Measurements from ENCODE around the gene EXOC3L2. TPM values are rescaled to one million over a fixed set of nuclear protein-coding genes. Genes with fewer than 3 reads are reported as not detected.

EXOC3L2 gene
- under 0.01 TPM in 1 of 2 replicates, not detected in the other for total RNA-seq

GRCh38 chr19:45245334-45245787 is at the start of gene EXOC3L2:
Gene EXOC3L2 (minus strand): TSS chr19:45245407. CDS start chr19:45239045, 6,362 bp downstream.

GRCh38 chr19:45250832-45251451 is 5.7 kb upstream of the EXOC3L2 start, which contains the start of gene MARK4:
Gene MARK4 (plus strand): TSS chr19:45251271. CDS start chr19:45251589, 318 bp downstream.

GRCh38 chr19:45178262-45179071 is 66.7 kb downstream of the EXOC3L2 start, which contains the start of gene BLOC1S3:
Gene BLOC1S3 (plus strand): TSS chr19:45178784. CDS start chr19:45179297, 513 bp downstream.

GRCh38 chr19:45177817-45178261 is 67.4 kb downstream of the EXOC3L2 start, which contains the start of gene TRAPPC6A:
Gene TRAPPC6A (minus strand): TSS chr19:45178237. CDS start chr19:45178218, 19 bp downstream.

Other genes starting within 250 kb of the EXOC3L2 start
- gene RELB, start 243.9 kb downstream of the EXOC3L2 start, total RNA-seq, result 18.9 and 27.4 TPM in 2 replicates
- gene CLASRP, start 206.4 kb downstream of the EXOC3L2 start, total RNA-seq, result 27.1 and 30.1 TPM in 2 replicates
- 0.57 TPM in 1 of 2 replicates, not detected in the other for gene ZNF296, start 168.9 kb downstream of the EXOC3L2 start, total RNA-seq
- gene GEMIN7, start 166.1 kb downstream of the EXOC3L2 start, total RNA-seq, result 15.1 and 34.5 TPM in 2 replicates
- 40.3 and 47.5 TPM in 2 replicates for gene PPP1R37, start 152.2 kb downstream of the EXOC3L2 start, total RNA-seq
- gene NKPD1, start 84.4 kb downstream of the EXOC3L2 start, total RNA-seq, result under 0.01 and 0.29 TPM in 2 replicates
- gene TRAPPC6A, start 67.2 kb downstream of the EXOC3L2 start, total RNA-seq, result 1.3 and 12.3 TPM in 2 replicates
- gene BLOC1S3, start 66.6 kb downstream of the EXOC3L2 start, total RNA-seq, result 6.7 and 11.6 TPM in 2 replicates
- gene MARK4, start 5.9 kb upstream of the EXOC3L2 start, total RNA-seq, result 13.7 and 19.9 TPM in 2 replicates
- gene CKM, start 77.5 kb upstream of the EXOC3L2 start, total RNA-seq, result not detected in 2 replicates
- 0.22 TPM in 1 of 2 replicates, not detected in the other for gene KLC3, start 95.3 kb upstream of the EXOC3L2 start, total RNA-seq
- gene ERCC2, start 125.2 kb upstream of the EXOC3L2 start, total RNA-seq, result 39.6 and 46.1 TPM in 2 replicates
- 1.3 and 8.9 TPM in 2 replicates for gene PPP1R13L, start 159.7 kb upstream of the EXOC3L2 start, total RNA-seq
- gene POLR1G, start 161.2 kb upstream of the EXOC3L2 start, total RNA-seq, result 7.7 and 16.3 TPM in 2 replicates
- gene ERCC1, start 178.5 kb upstream of the EXOC3L2 start, total RNA-seq, result 79.0 and 128 TPM in 2 replicates
- gene FOSB, start 222.6 kb upstream of the EXOC3L2 start, total RNA-seq, result 3.6 and 5.9 TPM in 2 replicates

Measured in placental pericyte (primary cell).